ENCODE data around the gene C10orf90. TPM values are rescaled to one million over a fixed set of nuclear protein-coding genes. Genes with fewer than 3 reads are reported as not detected.

C10orf90 gene
- total and polyA plus RNA-seq, 4 donors, result 0.05 to 0.25 TPM; not detected in 2

DNA sequence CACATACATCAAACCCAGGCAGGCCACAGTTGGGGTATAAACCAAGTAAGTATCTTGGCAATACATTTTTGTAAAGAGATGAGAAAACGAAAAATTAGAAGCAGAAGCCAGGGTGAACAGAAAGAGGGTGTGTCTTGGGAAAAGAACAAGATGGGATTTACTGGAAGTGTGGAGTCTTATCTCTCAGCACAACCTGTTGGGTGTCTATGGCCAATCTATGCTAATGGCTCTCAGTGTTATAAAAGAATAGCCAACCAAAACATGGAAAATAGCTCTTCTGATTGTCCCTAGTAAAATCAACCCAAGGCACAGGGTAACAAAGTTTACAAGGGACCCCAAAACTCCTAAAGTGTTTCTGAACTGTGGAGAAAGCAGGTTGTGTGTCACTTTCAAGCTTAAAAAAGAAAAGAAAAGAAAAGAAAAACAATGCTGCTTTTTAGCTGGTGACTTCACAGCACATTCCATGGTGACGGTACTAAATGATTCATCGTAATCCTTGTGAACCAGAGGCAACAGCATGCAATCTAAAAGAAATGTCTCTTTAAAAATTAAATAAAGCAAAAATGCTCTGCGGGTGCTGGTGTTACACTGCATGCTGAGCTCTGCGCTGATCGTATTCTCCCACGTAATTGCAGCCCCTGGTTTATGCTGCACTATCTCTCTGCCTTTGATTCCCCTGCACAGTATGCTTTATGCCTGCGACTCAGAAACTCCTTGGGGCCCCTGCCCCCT, 100.8 kb downstream of the C10orf90 start:
- no peak overlapping the region for H3K27ac ChIP-seq (ENCODE audit: low read depth in 1 of 2, low read length in 2 of 2)
- peaks cover 0 to under 1% (median 0%) of the 10 kb centered on the region in 4 donors for H3K9me3 ChIP-seq (ENCODE audit: control insufficient read depth in 4 of 4, low read length in 3 of 4)
- DNase-seq (ENCODE audit: low spot score), result no peak
- H3K4me1 ChIP-seq (ENCODE audit: control insufficient read depth in 4 of 4, insufficient read depth in 4 of 4, low read length in 3 of 4), result no peaks in the 10 kb centered on the region
- no peak overlapping the region for H3K4me3 ChIP-seq (ENCODE audit: low read depth in 1 of 3, low read length in 3 of 3)
- peaks cover 0 to 13% (median 0%) of the 10 kb centered on the region in 4 donors for H3K27me3 ChIP-seq (ENCODE audit: control insufficient read depth in 4 of 4, insufficient read depth in 4 of 4, low read length in 3 of 4)
- H3K9ac ChIP-seq (ENCODE audit: low read depth in 1 of 2, low read length in 2 of 2), result no peak overlapping the region
- TF ChIP-seq, protein P1, sequence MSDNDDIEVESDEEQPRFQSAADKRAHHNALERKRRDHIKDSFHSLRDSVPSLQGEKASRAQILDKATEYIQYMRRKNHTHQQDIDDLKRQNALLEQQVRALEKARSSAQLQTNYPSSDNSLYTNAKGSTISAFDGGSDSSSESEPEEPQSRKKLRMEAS (IDR thresholded peaks at IDR 0.05), result no peak
- TF ChIP-seq RAD21 (IDR thresholded peaks at IDR 0.05), result no peak
- no peak for TF ChIP-seq NR2F2 (IDR thresholded peaks at IDR 0.05)
- TF ChIP-seq HNF4G (IDR thresholded peaks at IDR 0.05), result no peak
- no peak for TF ChIP-seq SP1 (IDR thresholded peaks at IDR 0.05)
- TF ChIP-seq, protein P2, sequence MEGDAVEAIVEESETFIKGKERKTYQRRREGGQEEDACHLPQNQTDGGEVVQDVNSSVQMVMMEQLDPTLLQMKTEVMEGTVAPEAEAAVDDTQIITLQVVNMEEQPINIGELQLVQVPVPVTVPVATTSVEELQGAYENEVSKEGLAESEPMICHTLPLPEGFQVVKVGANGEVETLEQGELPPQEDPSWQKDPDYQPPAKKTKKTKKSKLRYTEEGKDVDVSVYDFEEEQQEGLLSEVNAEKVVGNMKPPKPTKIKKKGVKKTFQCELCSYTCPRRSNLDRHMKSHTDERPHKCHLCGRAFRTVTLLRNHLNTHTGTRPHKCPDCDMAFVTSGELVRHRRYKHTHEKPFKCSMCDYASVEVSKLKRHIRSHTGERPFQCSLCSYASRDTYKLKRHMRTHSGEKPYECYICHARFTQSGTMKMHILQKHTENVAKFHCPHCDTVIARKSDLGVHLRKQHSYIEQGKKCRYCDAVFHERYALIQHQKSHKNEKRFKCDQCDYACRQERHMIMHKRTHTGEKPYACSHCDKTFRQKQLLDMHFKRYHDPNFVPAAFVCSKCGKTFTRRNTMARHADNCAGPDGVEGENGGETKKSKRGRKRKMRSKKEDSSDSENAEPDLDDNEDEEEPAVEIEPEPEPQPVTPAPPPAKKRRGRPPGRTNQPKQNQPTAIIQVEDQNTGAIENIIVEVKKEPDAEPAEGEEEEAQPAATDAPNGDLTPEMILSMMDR (IDR thresholded peaks at IDR 0.05; ENCODE audit: low read depth, low read length, missing input control), result no peak
- TF ChIP-seq TAF1 (conservative IDR thresholded peaks at IDR 0.05), result no peak
- TF ChIP-seq FOXA2 (IDR thresholded peaks at IDR 0.05), result no peak
- TF ChIP-seq RXRA (IDR thresholded peaks at IDR 0.05), result no peak
- TF ChIP-seq, protein P3, sequence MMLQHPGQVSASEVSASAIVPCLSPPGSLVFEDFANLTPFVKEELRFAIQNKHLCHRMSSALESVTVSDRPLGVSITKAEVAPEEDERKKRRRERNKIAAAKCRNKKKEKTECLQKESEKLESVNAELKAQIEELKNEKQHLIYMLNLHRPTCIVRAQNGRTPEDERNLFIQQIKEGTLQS (IDR thresholded peaks at IDR 0.05), result no peak
- no peak for TF ChIP-seq JUND (IDR thresholded peaks at IDR 0.05)
- 36% methylated on average over 8 of the region's 8 CpGs for WGBS
- H3K36me3 ChIP-seq (ENCODE audit: control insufficient read depth in 4 of 4, insufficient read depth in 3 of 4, low read depth in 1 of 4, low read length in 3 of 4), result no peaks in the 10 kb centered on the region

DNA sequence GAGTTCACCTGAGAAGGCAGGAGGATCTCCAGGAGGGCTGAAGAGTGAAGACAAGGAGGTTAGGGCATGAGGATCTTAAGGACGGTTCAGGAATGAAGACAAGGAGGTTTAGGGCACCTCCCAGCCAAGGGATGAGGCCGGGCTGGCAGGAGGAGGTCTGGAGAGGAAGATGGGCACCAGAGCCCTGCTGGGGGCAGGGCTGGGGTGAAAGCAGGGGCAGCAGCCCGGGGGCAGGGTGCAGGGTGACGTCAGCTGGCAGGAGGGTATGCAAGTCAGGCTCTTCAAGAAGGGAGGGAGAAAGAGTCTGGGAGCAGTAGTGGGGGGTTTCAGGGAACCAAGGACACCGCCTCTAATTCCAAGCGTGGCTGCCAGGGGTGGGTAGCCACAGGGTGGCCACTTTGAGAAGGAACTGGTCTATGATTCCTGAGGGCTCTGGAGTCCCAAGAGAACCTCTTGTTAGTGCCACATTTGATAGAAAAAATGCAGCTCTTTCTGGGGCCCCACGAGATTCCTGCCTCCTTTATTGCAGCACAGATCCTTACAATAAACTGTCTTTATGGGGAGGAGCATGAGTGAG, 101.6 kb downstream of the C10orf90 start:
- Histone ChIP-seq H3K36me3 (ENCODE audit: control insufficient read depth in 4 of 4, insufficient read depth in 3 of 4, low read depth in 1 of 4, low read length in 3 of 4) (no peaks in the 10 kb centered on the region), H3K9ac (ENCODE audit: low read depth in 1 of 2, low read length in 2 of 2) (no peak overlapping the region), H3K4me3 (ENCODE audit: low read depth in 1 of 3, low read length in 3 of 3) (no peak overlapping the region), H3K27ac (ENCODE audit: low read depth in 1 of 2, low read length in 2 of 2) (no peak overlapping the region), H3K27me3 (ENCODE audit: control insufficient read depth in 4 of 4, insufficient read depth in 4 of 4, low read length in 3 of 4) (peaks cover 0 to 13% (median 0%) of the 10 kb centered on the region in 4 donors), H3K4me1 (ENCODE audit: control insufficient read depth in 4 of 4, insufficient read depth in 4 of 4, low read length in 3 of 4) (no peaks in the 10 kb centered on the region), H3K9me3 (ENCODE audit: control insufficient read depth in 4 of 4, low read length in 3 of 4) (no peaks in the 10 kb centered on the region)
- 52% methylated on average over 7 of the region's 7 CpGs for WGBS
- DNase-seq (ENCODE audit: low spot score), result no peak
- TF ChIP-seq, protein P4, sequence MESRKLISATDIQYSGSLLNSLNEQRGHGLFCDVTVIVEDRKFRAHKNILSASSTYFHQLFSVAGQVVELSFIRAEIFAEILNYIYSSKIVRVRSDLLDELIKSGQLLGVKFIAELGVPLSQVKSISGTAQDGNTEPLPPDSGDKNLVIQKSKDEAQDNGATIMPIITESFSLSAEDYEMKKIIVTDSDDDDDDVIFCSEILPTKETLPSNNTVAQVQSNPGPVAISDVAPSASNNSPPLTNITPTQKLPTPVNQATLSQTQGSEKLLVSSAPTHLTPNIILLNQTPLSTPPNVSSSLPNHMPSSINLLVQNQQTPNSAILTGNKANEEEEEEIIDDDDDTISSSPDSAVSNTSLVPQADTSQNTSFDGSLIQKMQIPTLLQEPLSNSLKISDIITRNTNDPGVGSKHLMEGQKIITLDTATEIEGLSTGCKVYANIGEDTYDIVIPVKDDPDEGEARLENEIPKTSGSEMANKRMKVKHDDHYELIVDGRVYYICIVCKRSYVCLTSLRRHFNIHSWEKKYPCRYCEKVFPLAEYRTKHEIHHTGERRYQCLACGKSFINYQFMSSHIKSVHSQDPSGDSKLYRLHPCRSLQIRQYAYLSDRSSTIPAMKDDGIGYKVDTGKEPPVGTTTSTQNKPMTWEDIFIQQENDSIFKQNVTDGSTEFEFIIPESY (IDR thresholded peaks at IDR 0.05), result no peak
- TF ChIP-seq, protein P3 (IDR thresholded peaks at IDR 0.05), result no peak
- no peak for TF ChIP-seq GABPA (IDR thresholded peaks at IDR 0.05 in 1 of 2, conservative IDR thresholded peaks at IDR 0.05 in 1 of 2)

All from liver (tissue), 9 donors.